Omental fat pad (tissue), 4 donors: Measurements from ENCODE around the gene RHBDF2. TPM values are rescaled to one million over a fixed set of nuclear protein-coding genes. Genes with fewer than 3 reads are reported as not detected.

Source experiments
- ATAC-seq: fragments of 150-250 bp; one replicate; pipeline ENCODE4 v1.9.1; 2016; ENCODE audit warnings: mild to moderate bottlenecking, moderate library complexity; ENCODE audit not compliant: low FRiP score
- DNase-seq: peaks from one replicate; pipeline ENCODE4 v3.0.0-alpha.2; 2019; ENCODE audit warnings: low spot score
- CTCF ChIP-seq, 3 donors: fragments of 450-650 bp; IDR thresholded peaks; one replicate each; pipeline ENCODE4 v1.5.1; 2016 to 2017; ENCODE audit warnings: antibody characterized with exemption in 3 of 3, mild to moderate bottlenecking in 3 of 3, moderate library complexity in 2 of 3
- total RNA-seq, 4 donors: library from RNA; depleted of rRNA; stranded (reverse); fragments of >200 nt; gene quantifications; one replicate each; pipeline ENCODE4 v1.1.0, GENCODE V29; 2016

The RHBDF2 gene
- total RNA-seq, 4 donors from 2014 or later: 29.9 to 77.9 (median 56.7) TPM

- no peak for DNase-seq
- no peak for ATAC-seq
- no peak for TF ChIP-seq CTCF (IDR thresholded peaks at IDR 0.05)
Measured at GRCh38 chr17:76435751-76436150, 65.5 kb downstream of the RHBDF2 start.

GRCh38 chr17:76434870-76435269, 66.4 kb downstream of the RHBDF2 start:
- DNase-seq: no peak
- TF ChIP-seq CTCF (IDR thresholded peaks at IDR 0.05): no peak
- ATAC-seq: no peak

- TF ChIP-seq CTCF (IDR thresholded peaks at IDR 0.05): no peak
- DNase-seq: no peak
- ATAC-seq: no peak
Measured at GRCh38 chr17:76433693-76434092, 67.5 kb downstream of the RHBDF2 start.

GRCh38 chr17:76432712-76433336, 68.4 kb downstream of the RHBDF2 start:
- no peak for ATAC-seq
- no peak for DNase-seq

GRCh38 chr17:76432004-76432403, 69.2 kb downstream of the RHBDF2 start:
- DNase-seq (no peak), ATAC-seq (no peak)
- no peak for TF ChIP-seq CTCF (IDR thresholded peaks at IDR 0.05)

More at GRCh38 chr17:76432712-76433336, 68.4 kb downstream of the RHBDF2 start:
- no peak for TF ChIP-seq CTCF (IDR thresholded peaks at IDR 0.05)

- TF ChIP-seq CTCF (IDR thresholded peaks at IDR 0.05): no peak
- ATAC-seq (no peak), DNase-seq (no peak)
Measured at GRCh38 chr17:76431509-76431908, 69.7 kb downstream of the RHBDF2 start.

GRCh38 chr17:76428511-76428910, 72.7 kb downstream of the RHBDF2 start:
- ATAC-seq (no peak), DNase-seq (no peak)
- no peak for TF ChIP-seq CTCF (IDR thresholded peaks at IDR 0.05)
